SU-DHL-6 (cell line): ENCODE data around the gene POR.

Experiments
- CTCF ChIP-seq: fragments of 200-600 bp; sonication (generic); IDR thresholded peaks from one replicate; pipeline ENCODE4 v1.5.1; 2017; ENCODE audit warnings: antibody characterized with exemption, mild to moderate bottlenecking, low read length, moderate library complexity; ENCODE audit not compliant: insufficient read depth, poor library complexity, severe bottlenecking
- EZH2phosphoT487 ChIP-seq: fragments of 200-600 bp; sonication (generic), shearing (Covaris generic); conservative IDR thresholded peaks from 2 replicates; pipeline ENCODE4 v1.6.1; 2018; ENCODE audit warnings: mild to moderate bottlenecking, antibody characterized with exemption, low read length, moderate library complexity, mixed read lengths

GRCh38 chr7:76002139-76002538 is 87.2 kb downstream of the POR start:
- TF ChIP-seq CTCF, result no peak
- no peak for TF ChIP-seq EZH2phosphoT487
